ENCODE measurements around the gene BCAR3.

The BCAR3 gene

GRCh38 chr1:93629101-93630059 lies 52.3 kb downstream of the BCAR3 start:
- in situ Hi-C loops (cut with MboI; ENCODE audit: low pct_unique_long_range_greater_than_20kb, low sequenced_read_pairs, unreplicated experiment) = loop anchor here (10.0 kb wide), 2 partner anchors 175 to 185 kb away; partner anchors contain the start of gene FNBP1L
- DNase-seq (ENCODE audit: low spot score) = peak; percentile 70
- TF ChIP-seq CTCF (IDR thresholded peaks at IDR 0.05; ENCODE audit: extremely low read depth, insufficient read depth, missing control alignments) = peak; percentile 82

DNA sequence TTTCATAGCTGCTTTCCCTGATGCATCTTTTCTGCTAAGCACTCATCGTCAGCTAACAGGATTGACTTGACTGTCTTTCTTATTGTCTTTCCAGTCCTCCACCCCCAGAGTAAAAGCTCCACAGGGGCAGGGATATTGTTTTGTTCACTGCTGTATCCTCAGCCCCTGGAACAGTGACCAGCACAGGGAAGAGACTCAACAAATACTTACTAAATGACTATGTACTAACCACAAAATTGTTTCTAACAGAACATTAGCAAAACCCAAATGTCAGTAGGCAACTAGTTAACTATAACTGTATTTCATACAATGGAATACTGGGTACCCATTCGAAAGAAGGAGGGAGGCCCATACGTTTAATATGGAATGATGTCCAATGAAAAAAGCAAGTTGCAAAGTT lies 53.0 kb downstream of the BCAR3 start:
- in situ Hi-C loops (cut with MboI; ENCODE audit: low pct_unique_long_range_greater_than_20kb, low sequenced_read_pairs, unreplicated experiment) = loop anchor here (10.0 kb wide), 2 partner anchors 176 to 184 kb away; partner anchors contain the start of gene FNBP1L
- TF ChIP-seq CTCF (IDR thresholded peaks at IDR 0.05; ENCODE audit: extremely low read depth, insufficient read depth, missing control alignments) = no peak
- no peak for DNase-seq (ENCODE audit: low spot score)

GRCh38 chr1:93625582-93626327 lies 55.9 kb downstream of the BCAR3 start:
- TF ChIP-seq CTCF (IDR thresholded peaks at IDR 0.05; ENCODE audit: extremely low read depth, insufficient read depth, missing control alignments) = no peak
- no peak for DNase-seq (ENCODE audit: low spot score)
- in situ Hi-C loops (cut with MboI; ENCODE audit: low pct_unique_long_range_greater_than_20kb, low sequenced_read_pairs, unreplicated experiment) = loop anchor here (10.0 kb wide), 2 partner anchors 179 to 181 kb away; partner anchors contain the start of gene FNBP1L

- DNase-seq (ENCODE audit: low spot score) = no peak
- no peak for TF ChIP-seq CTCF (IDR thresholded peaks at IDR 0.05; ENCODE audit: extremely low read depth, insufficient read depth, missing control alignments)
- in situ Hi-C loops (cut with MboI; ENCODE audit: low pct_unique_long_range_greater_than_20kb, low sequenced_read_pairs, unreplicated experiment) = loop anchor here (10.0 kb wide), 2 partner anchors 179 to 181 kb away; partner anchors contain the start of gene FNBP1L
Measured at GRCh38 chr1:93623875-93624274, 57.8 kb downstream of the BCAR3 start.

GRCh38 chr1:93623436-93623835 lies 58.2 kb downstream of the BCAR3 start:
- in situ Hi-C loops (cut with MboI; ENCODE audit: low pct_unique_long_range_greater_than_20kb, low sequenced_read_pairs, unreplicated experiment) = loop anchor here (10.0 kb wide), 2 partner anchors 179 to 181 kb away; partner anchors contain the start of gene FNBP1L
- no peak for DNase-seq (ENCODE audit: low spot score)
- TF ChIP-seq CTCF (IDR thresholded peaks at IDR 0.05; ENCODE audit: extremely low read depth, insufficient read depth, missing control alignments) = no peak

GRCh38 chr1:93621246-93621645 lies 60.4 kb downstream of the BCAR3 start:
- in situ Hi-C loops (cut with MboI; ENCODE audit: low pct_unique_long_range_greater_than_20kb, low sequenced_read_pairs, unreplicated experiment) = loop anchor here (10.0 kb wide), 2 partner anchors 176 to 184 kb away; partner anchors contain the start of gene FNBP1L
- no peak for TF ChIP-seq CTCF (IDR thresholded peaks at IDR 0.05; ENCODE audit: extremely low read depth, insufficient read depth, missing control alignments)
- DNase-seq (ENCODE audit: low spot score) = no peak
